ENCODE measurements around the gene SLC2A9.

Gene SLC2A9

DNA sequence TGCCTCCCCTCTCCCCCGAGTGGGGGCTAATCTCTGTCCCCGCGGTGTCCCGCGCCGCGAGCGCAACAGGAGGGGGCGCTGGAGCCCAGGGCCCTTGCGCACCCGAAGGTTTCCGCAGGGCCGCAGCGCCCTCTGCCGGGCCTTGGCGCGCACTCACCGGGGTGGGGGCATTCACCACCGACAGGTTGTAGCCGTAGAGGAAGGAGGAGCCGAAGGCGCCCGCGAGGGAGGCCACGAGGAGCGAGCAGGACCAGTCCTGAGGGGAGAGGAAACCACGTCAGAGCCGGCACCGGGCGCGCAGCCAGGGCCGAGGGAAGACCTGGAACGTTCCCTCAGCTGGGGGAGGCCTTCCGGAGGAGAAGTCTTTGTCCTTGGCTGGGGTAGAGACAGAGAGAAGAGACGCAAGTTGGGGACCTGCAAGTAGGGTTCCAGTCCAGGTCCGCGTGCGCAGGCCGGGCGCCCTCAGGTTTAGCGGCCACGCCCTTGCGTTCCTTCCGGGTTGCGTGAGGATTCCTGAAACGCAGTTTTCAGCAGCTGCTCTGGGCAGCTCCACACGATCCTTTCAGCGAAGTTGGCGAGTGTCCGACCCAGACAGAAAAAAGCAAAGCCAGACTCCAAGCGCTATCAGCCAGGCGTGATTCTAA, 2.4 kb downstream of the SLC2A9 start:
- DNase-seq = peak; percentile 84 to 94 (median 89)

DNA sequence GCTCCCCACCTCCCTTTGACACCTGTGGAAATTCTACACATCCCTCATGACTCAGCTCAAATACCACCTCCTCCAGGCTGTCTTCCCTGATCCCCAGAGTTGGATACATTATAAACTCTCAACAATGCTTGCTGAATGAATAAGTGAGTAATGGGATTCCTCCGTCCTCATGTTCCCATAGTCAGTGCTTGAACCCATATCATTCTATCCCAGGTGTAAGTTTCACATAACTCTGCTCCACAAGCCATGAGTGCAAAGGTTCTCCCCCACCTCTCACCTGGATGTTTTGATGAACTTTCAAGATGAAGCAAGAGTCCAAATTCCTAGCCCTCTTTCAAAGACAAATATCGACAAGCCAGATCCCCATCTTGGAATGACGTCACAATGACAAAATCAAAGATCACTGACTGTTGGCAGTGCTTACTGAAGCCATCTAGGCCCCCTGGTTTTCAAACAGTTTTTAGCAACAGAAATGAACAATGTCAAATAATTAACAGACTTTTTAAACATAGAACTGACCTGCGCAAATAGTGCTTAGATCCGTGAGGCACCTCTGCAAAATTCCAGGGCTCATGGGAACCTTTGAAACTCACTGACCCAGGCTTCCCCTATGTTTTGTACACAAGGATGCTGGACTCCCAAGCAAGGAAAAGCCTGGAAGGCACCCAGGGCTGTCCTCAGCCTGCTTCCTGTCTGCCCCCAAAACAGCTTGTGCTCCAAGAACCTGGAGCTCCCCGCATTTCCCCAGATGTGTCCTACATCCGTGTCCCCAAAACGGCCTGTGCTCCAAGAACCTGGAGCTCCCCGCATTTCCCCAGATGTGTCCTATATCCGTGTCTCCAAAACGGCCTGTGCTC, 4.0 kb downstream of the SLC2A9 start:
- DNase-seq = no peak

DNA sequence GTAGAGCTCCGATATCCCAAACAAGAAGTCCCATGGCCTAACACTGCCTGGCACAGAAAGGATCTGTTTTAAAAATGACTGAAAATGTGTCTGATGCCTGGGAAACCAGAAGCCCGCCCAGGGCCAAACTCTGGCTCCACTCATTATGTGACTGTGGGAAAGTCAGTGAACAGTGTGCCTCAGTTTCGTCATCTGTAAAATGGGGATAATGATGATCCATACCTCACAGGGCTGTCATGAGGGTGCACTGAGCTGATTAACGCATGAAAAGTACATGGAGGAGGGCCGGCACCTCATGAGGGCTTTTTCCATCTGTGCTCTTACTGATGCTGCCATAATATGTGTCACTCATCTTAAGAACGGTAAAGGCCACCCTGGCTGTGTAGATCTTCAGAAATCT, 5.1 kb downstream of the SLC2A9 start:
- no peak for DNase-seq

DNA sequence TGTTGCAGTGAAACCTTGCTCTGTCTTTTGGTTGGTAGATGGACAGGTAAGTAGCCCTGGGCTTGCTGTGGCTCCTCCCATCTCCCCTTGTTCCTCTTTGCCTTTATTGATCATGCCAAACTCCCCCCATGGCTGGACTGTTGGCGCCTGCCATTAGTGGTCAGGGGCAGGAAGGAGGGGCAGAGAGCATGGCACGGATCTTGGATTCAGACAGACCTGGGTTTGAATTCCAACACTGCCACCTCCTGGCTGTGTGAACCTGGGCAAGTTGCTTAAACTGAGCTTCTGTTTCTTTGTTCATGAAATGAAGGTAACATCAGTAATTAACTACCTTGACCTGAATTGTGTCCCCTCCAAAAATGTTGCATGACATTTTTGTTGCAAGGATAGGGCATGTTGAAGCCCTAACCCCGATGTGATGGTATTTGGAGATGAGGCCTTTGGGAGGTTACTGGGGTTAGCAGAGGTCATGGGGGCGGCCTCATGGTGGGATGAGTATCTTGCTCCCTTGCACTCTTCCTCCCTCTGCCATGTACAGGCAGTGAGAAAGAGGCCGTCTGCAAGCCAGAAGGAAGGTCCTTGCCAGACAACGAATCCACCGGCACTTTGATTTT, 6.0 kb downstream of the SLC2A9 start:
- DNase-seq = peak in 1 of 5 experiments; percentile 58

DNA sequence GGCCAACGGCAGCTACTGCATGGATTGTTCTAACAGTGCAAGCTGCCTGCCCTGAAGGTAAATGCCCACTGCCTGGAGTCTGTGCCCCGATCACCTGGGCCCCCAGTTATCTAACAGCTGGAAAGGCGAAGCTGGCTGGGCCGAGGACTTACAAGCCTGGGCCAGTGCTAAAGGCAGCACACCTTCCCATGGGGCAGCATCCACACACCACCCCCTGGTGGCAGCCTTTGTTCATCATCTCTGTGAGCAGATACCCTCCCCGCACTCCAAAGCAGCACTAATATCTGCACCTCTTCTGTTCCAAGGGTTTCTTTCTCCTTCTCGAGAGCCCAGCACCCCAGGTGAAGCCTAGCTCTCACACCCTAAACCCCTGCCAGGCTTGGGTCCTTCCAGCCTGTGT, 7.6 kb downstream of the SLC2A9 start:
- peak in 1 of 5 experiments; percentile 59 for DNase-seq

DNA sequence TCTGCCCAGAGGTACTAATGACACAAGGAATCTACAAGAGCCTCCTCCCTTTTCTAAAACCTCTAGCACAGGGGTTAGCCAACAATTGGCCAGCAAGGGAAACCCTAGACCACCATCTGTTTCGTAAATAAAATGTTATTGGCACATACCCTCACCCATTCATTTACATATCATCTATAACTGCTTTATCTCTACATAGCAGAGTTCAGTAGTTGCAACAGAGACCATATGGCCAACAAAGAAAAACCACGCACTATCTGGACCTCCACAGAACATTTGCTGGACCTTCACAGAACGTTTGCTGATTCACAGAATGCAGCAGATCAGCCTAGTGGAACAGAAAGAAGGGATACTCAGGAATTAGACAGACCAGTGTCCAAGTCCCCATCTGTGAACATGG, 9.4 kb downstream of the SLC2A9 start:
- no peak for DNase-seq

DNA sequence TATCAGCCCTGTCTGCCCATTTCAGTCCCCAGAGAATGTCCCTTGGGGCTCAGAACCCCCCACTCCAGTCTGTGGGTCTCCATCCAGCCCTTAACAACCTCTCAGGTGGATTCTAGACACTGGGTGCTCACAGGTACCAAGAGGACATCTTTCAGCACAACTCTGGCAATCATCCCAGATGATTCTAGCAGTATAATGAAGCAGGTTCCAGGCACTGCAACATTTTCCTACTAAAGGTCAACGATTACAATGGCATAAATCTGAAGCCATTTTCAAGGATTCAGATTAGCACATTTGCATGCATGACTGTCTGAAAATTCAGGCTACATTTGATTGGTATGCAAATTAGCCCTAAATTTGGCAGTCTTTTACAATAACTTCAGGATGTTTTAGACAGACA, 10.0 kb downstream of the SLC2A9 start:
- DNase-seq = no peak

DNA sequence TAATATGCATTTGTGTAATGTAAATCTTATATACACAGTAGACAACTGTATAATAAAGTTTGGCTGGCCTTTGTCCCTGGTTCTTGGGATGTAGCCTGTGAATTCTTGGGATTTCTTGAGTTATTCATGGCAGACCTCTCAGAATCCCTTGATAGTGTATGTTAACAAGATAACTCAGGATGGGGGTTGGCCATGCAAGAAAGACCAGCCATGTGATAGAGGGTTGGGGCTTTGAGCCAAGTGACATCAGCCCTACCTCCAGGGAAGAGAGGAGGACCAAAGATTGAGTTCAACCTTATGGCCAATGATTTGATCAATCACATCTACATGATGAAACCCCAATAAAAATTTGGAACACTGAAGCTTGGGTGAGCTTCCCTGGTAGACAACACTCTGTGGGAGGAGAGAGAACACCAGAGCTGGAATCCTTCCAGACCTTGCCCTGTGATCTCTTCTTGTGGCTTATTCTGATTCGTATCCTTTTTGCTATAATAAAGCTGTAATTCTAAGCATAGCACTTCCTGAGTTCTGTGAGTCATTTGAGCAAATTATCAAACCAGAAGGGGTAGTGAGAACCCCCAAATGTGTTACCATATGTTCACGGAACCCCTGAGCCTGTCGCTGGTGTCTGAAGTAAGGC, 11.3 kb downstream of the SLC2A9 start:
- no peak for DNase-seq

DNA sequence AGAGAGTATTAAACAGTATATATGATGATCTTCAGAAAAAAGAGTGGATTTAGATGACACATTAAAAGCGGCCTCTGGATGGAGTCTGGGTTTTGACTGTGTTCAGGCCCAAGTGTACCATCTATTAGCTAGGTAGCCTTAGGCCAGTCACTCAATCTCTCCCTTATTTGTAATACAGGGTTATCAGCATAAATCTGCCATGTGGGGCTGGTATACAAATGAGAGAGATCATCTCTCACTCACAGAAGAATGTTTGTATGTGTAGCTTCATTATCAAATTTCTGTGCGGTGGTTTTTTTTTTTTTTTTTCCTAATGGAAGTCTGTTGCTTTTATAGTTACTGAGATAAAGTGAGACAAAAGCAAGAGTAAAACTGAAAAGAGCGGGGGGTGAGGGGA, 12.7 kb downstream of the SLC2A9 start:
- no peak for DNase-seq

DNA sequence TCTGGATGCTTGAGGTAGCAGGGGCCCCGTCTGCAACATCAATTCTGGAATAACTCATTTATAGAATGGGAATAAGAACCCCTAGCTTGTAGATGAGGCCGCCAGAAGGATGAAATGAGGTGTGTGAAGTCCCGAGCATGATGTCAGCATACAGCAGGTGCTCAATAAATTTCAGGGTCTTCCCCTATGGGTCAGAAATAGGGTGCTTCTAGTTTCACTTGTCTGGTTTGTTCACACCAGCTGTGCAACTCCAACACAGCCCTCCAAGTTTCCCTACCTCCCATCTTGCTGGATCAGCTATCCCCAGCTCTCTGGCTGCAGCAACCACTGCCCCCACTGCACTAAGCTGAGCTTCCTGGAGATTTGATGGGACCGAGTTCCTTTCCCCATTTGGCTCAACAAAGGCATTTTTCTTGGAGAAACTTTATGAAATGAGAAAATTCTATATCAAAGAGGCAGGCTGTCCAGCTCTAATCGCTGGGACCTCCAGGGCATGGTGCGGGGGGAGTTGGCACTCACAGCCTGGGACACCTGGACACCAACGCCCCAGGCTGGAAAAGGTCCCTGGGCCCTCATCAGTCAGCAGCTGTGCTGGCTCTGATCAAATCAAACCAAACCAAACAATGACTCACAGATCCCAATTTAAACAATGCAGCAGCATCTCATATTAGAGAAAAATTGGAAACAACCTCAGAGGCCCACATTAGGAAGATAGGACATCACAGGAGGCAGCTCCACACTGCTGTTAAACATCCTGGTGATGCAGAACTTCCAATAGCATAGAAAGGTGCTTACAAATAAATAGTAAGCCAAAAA, 13.3 kb downstream of the SLC2A9 start:
- no peak for DNase-seq

DNA sequence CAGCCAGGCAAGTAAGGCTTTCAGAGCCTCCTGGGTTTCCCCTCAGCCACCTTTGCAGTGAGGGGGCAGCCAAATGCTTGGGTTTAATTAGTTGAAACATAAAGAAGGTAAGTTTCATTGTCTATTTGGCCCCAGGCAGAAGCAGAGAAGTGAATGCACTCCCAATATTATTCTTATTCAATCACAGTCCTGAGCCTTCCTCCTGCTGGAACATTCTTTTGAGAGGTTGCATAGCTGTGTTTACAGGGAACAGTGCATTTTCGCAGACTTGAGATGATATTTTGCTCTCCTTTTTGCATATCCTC, 13.9 kb downstream of the SLC2A9 start:
- DNase-seq = no peak

DNA sequence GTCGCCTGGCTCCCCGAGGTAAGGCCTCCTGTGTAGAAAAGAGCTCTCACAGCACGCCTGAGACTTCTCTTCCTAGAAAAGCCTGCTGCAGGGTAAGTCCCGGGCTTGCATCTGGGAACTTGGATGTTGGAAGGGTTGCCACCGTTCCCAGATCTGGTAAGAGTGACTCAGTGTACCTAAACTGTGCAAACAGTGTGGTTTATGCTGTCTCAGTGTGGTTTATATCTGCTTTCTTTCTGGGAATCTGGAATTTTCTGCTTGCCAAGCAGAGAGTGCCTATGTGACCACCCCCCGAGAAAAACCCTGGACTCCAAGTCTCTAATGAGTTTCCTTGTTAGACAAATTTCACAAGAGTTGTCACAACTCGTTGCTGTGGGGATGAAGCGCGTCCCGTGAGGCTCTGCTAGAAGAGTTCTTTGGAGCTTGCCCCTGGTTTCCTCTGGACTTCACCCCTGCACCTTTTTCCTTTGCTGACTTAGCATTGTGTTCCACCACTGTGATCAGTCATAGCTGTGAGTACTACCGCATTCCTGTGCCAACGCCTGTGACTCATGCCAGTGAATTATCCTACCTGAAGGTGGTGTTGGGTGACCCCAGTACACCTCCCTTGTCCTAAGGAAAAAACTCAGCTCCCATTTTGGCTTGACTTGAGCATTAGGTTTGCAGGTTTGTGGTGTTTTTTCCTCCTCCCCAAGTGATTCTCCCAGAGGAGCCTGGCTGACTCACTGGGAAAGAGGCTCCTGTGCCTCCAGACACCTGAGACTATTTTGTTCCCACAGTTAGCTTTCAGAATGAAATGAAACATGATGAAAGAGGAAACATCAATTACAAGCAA, 14.5 kb downstream of the SLC2A9 start:
- no peak for DNase-seq

DNA sequence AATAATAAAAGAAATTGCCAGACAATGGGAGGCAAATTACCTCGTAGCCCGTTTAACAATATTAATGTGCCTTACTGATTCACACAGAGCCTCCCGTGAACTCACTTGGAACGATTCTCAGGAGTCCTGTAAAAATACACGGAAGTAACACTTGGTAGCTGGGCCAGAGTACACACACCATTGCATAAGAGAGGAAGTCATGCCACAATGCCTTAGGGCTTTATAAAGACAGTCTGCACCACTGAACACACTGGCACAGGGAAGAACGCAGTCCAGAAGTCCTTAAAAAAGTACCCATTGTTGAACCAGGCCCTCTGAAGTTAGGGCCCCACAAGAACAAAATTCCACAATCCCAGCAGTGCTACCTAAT, 15.1 kb downstream of the SLC2A9 start:
- DNase-seq = no peak

DNA sequence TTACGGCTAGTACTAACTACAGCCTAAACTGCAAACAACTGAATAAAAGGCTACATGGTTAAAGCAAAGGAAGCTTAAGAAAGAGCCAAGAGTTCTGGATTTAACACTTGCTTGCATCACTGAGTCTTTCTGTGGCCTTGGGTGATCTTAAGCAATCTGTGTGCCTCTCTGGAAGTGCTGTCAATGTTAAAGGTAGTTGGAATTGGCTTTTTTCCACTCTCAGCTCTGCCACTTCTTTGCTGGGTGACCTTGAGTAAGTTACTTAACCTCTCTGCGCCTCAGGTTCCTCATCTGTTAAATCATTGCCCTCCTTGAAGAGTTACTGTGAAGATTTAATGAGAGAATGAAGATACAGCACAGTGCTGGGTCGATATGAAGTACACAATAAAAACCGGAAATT, 15.7 kb downstream of the SLC2A9 start:
- DNase-seq = no peak

DNA sequence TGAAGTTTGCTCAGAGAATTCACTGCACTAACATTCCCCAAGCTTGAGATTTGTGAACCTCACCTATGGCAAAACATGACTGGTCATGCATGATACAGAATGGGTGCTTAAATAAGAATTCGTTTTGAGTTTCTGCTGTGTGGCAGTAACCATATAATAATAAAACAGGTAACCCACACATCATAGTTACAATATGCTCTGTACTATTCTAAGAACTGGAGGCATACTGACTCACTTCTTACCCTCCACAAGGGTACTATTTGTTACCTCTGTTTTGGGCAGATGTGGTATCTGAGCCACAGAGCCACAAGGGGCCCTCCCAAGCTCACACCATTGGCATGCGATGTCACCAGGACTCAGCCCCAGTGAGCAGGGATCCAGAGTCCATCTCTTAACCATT, 17.6 kb downstream of the SLC2A9 start:
- peak in 1 of 5 experiments; percentile 72 for DNase-seq

DNA sequence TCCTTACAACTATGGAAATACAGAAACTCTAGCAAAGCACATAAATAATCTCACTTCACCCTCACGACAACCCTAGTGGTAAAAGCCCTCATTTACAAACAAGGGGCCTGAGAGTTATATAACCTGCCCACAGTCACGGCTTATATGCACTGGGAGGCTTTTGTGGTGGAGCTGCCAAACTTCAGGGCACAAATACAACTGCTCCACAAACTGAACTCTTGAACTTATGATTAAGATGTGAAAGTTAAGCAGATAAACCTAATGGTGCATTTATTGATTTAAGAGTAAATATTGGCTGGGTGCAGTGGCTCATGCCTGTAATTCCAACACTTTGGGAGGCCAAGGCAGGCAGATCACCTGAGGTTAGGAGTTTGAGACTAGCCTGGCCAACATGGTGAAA, 19.0 kb downstream of the SLC2A9 start:
- peak in 1 of 5 experiments; percentile 46 for DNase-seq

DNA sequence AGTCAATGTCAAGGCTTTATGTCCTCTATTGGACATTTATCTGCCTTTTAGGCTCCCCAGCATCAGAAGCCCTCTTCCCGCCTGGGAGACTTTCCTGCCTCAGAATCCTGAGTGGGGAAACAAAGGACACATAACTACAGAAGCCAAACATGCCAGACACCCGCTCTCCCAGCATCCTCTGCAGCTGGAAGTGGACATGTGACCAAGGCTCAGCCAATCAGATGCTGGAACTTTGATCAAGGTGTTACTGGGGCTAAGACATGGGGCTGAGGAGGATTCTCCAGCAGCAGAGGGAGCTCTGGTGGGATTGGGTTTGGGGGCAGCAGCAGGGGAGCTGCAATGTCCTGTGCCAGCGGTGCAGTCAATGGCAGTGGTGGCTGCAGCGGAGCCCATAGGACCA, 19.5 kb downstream of the SLC2A9 start:
- DNase-seq = no peak

DNA sequence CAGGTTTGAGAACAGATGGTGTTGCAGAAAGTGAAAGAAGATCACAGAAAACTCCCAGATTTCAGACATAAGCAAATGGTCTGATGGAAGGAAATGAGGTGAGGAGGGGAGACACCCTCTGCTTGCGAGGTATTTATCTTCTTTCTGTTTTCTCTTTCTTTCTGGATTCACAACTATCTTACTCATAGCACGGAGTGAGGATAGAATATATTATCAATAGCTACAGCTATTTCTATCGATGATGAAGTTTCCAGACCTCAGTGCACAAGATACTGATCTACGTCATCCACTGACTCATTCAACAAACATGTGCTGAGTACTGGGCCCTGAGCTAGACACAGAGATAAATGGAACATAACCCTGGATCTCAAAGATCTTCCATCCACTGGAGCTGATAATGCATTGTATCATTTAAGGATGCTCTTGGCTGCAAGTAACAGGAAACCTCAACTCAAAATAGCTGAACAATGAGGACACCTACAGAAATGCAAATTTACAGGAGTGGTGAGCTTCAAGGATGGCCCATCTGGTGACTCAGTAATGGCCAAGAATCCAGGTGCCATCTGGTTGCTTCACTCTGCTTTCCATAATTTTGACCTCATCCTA, 21.2 kb downstream of the SLC2A9 start:
- peak in 1 of 5 experiments; percentile 74 for DNase-seq

DNA sequence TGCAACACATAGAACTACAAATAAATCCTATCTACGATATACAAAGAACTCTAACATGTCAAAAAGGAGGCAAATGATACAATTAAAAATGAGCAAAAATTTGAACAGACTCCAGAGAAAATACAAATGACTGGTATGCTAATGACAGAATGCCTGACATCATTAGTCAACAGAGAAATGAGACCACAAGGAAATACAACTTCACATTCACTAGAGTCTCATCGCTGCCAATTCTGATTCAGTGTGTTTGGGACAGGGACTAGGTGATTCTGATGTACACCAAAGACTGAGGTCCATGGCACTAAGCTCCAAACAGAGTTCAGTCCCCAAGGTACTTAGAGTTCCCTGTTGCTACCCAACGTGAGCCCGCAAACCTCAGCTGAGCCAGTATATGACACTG, 23.4 kb downstream of the SLC2A9 start:
- no peak for DNase-seq

DNA sequence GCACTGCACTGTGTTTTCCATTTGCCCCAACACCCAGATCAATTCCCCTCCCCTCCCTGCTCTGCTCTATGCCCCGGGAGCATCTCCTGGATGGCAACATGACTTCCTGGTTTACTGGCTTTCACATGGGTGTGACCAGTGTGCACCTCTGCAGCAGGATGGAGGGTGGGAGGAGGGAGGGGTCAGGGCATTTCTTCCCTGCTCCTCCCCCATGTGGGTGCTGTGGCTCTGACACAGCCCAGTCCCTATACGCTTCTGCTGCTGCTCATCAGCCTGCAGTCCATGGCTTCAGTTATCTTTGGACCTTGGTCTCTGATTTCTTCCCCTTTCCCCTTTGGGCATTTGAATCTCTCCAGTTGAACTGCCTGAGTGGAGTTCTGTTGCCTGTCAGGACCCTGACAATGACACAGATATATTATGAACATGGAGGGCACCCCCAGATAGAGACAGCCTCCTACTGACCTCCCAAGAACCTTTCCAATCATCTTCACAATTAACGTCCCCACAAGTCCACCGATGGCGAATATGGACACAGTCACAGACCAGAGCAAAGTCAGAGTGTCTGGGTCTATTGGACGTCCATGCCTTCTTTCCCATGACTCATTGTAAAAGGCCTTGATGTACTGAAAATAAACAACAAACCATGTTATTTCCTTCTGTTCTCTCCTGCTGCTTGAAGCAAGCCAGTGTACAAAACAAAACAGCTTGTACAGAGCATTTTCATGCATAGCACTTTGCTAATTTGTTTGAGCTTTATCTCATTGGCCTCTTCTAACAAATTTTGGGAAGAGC, 24.8 kb downstream of the SLC2A9 start:
- no peak for DNase-seq
